Measurements from ENCODE around the gene RAB4A.
A peak's percentile ranks its signal among the peaks of the same experiment; 100 is the strongest.

Gene RAB4A

DNA sequence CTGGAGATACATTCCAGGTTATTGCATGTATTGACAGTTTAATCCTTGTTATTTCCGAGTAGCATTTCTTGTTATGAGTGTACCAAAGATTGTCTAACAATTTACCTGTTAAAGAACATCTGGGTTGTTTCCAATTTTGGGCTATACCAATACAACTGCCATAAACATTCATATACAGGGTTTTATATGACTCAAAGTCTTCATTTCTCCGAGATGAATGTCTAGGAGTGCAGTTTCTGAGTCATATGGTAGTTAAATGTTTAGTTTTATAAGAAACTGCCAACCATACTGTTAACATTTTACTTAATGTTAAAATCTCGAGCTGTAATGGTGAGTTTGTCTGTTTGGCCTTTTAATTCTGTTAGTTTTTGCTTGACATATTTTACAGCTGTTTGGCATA, 10.0 kb downstream of the RAB4A start:
- Histone ChIP-seq H3K36me3 (ENCODE audit: control insufficient read depth in 2 of 2, insufficient read depth in 1 of 2, low read length in 2 of 2) (peaks cover 0 to 4% of the 10 kb centered on the region in 2 experiments; a peak in 1 of 3 replicates), H3K27ac (ENCODE audit: extremely low read depth, low read depth, low read length) (no peak overlapping the region), H3K4me3 (ENCODE audit: low read depth, low read length) (no peak overlapping the region), H3K9me3 (ENCODE audit: control insufficient read depth, insufficient read depth, low read depth, low read length) (no peaks in the 10 kb centered on the region), H3K4me1 (ENCODE audit: control insufficient read depth, insufficient read depth, low read length) (peaks cover 10% of the 10 kb centered on the region)
- TF ChIP-seq, protein P1, sequence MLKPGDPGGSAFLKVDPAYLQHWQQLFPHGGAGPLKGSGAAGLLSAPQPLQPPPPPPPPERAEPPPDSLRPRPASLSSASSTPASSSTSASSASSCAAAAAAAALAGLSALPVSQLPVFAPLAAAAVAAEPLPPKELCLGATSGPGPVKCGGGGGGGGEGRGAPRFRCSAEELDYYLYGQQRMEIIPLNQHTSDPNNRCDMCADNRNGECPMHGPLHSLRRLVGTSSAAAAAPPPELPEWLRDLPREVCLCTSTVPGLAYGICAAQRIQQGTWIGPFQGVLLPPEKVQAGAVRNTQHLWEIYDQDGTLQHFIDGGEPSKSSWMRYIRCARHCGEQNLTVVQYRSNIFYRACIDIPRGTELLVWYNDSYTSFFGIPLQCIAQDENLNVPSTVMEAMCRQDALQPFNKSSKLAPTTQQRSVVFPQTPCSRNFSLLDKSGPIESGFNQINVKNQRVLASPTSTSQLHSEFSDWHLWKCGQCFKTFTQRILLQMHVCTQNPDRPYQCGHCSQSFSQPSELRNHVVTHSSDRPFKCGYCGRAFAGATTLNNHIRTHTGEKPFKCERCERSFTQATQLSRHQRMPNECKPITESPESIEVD (tag by site-specific recombination; IDR thresholded peaks at IDR 0.05) = peak; percentile 49
- no peak for TF ChIP-seq SP3 (tag by site-specific recombination; IDR thresholded peaks at IDR 0.05)
- TF ChIP-seq, protein P2, sequence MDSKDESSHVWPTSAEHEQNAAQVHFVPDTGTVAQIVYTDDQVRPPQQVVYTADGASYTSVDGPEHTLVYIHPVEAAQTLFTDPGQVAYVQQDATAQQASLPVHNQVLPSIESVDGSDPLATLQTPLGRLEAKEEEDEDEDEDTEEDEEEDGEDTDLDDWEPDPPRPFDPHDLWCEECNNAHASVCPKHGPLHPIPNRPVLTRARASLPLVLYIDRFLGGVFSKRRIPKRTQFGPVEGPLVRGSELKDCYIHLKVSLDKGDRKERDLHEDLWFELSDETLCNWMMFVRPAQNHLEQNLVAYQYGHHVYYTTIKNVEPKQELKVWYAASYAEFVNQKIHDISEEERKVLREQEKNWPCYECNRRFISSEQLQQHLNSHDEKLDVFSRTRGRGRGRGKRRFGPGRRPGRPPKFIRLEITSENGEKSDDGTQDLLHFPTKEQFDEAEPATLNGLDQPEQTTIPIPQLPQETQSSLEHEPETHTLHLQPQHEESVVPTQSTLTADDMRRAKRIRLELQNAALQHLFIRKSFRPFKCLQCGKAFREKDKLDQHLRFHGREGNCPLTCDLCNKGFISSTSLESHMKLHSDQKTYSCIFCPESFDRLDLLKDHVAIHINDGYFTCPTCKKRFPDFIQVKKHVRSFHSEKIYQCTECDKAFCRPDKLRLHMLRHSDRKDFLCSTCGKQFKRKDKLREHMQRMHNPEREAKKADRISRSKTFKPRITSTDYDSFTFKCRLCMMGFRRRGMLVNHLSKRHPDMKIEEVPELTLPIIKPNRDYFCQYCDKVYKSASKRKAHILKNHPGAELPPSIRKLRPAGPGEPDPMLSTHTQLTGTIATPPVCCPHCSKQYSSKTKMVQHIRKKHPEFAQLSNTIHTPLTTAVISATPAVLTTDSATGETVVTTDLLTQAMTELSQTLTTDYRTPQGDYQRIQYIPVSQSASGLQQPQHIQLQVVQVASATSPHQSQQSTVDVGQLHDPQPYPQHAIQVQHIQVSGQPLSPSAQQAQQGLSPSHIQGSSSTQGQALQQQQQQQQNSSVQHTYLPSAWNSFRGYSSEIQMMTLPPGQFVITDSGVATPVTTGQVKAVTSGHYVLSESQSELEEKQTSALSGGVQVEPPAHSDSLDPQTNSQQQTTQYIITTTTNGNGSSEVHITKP (tag by site-specific recombination; IDR thresholded peaks at IDR 0.05) = peak; percentile 33; the same call in 1 of the 2 replicates
- ChIA-PET POLR2A (no interaction called here), CTCF (interaction anchor here (0.8 to 1.5 kb wide), 3 partner anchors 13 to 26 kb away, joined by 3 to 6 read pairs (median 4); no protein-coding TSS in a partner anchor)

DNA sequence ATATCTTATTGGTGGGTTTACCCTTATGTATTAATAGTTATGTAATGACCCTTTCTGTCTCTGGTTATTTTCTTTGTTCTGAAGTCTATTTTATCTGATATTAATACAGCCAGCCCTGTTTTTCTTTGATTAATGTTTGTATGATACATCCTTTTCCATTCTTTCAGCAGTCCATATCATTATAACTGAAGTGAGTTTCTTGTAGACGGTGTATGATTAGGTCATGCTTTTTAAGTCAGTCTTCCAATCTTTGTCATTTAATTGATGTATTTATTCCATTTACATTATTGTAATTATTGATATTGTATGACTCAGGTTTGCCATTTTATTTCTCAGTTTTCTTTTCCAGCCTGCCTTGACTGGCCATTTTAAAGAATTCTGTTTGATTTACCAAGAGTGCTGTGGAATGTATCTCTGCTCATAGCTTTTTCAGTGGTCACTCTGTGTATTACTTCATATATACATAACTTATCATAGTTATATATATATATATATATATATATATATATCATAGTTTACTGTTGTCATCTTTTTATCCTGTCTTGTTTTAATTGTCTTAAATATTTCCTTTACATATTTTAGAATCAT, 10.5 kb downstream of the RAB4A start:
- Histone ChIP-seq H3K36me3 (ENCODE audit: control insufficient read depth in 2 of 2, insufficient read depth in 1 of 2, low read length in 2 of 2) (peaks cover 0 to 4% of the 10 kb centered on the region in 2 experiments; a peak in 1 of 3 replicates), H3K9me3 (ENCODE audit: control insufficient read depth, insufficient read depth, low read depth, low read length) (no peaks in the 10 kb centered on the region)
- POLR2A ChIA-PET = no interaction called here

More for the DNA sequence above, 10.5 kb downstream of the RAB4A start:
- peaks cover 13% of the 10 kb centered on the region for H3K4me1 ChIP-seq (ENCODE audit: control insufficient read depth, insufficient read depth, low read length)
- no peak overlapping the region for H3K4me3 ChIP-seq (ENCODE audit: low read depth, low read length)
- CTCF ChIA-PET = interaction anchor here (0.8 to 1.5 kb wide), 4 partner anchors 9 to 27 kb away, joined by 3 to 6 read pairs (median 4); no protein-coding TSS in a partner anchor
- TF ChIP-seq, protein P3, sequence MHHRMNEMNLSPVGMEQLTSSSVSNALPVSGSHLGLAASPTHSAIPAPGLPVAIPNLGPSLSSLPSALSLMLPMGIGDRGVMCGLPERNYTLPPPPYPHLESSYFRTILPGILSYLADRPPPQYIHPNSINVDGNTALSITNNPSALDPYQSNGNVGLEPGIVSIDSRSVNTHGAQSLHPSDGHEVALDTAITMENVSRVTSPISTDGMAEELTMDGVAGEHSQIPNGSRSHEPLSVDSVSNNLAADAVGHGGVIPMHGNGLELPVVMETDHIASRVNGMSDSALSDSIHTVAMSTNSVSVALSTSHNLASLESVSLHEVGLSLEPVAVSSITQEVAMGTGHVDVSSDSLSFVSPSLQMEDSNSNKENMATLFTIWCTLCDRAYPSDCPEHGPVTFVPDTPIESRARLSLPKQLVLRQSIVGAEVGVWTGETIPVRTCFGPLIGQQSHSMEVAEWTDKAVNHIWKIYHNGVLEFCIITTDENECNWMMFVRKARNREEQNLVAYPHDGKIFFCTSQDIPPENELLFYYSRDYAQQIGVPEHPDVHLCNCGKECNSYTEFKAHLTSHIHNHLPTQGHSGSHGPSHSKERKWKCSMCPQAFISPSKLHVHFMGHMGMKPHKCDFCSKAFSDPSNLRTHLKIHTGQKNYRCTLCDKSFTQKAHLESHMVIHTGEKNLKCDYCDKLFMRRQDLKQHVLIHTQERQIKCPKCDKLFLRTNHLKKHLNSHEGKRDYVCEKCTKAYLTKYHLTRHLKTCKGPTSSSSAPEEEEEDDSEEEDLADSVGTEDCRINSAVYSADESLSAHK (tag by site-specific recombination; IDR thresholded peaks at IDR 0.05) = no peak
- TF ChIP-seq, protein P4, sequence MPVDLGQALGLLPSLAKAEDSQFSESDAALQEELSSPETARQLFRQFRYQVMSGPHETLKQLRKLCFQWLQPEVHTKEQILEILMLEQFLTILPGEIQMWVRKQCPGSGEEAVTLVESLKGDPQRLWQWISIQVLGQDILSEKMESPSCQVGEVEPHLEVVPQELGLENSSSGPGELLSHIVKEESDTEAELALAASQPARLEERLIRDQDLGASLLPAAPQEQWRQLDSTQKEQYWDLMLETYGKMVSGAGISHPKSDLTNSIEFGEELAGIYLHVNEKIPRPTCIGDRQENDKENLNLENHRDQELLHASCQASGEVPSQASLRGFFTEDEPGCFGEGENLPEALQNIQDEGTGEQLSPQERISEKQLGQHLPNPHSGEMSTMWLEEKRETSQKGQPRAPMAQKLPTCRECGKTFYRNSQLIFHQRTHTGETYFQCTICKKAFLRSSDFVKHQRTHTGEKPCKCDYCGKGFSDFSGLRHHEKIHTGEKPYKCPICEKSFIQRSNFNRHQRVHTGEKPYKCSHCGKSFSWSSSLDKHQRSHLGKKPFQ (tag by site-specific recombination; IDR thresholded peaks at IDR 0.05) = no peak
- TF ChIP-seq ZNF600 (tag by site-specific recombination; IDR thresholded peaks at IDR 0.05) = peak; percentile 36; the same call in 1 of the 2 replicates
- TF ChIP-seq, protein P5, sequence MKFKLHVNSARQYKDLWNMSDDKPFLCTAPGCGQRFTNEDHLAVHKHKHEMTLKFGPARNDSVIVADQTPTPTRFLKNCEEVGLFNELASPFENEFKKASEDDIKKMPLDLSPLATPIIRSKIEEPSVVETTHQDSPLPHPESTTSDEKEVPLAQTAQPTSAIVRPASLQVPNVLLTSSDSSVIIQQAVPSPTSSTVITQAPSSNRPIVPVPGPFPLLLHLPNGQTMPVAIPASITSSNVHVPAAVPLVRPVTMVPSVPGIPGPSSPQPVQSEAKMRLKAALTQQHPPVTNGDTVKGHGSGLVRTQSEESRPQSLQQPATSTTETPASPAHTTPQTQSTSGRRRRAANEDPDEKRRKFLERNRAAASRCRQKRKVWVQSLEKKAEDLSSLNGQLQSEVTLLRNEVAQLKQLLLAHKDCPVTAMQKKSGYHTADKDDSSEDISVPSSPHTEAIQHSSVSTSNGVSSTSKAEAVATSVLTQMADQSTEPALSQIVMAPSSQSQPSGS (tag by site-specific recombination; IDR thresholded peaks at IDR 0.05; ENCODE audit: low read depth) = peak; percentile 71
- H3K27ac ChIP-seq (ENCODE audit: extremely low read depth, low read depth, low read length) = no peak overlapping the region

All from HEK293 (cell line).